Fibroblast of lung (primary cell): ENCODE data around the gene CYB561A3. TPM values are rescaled to one million over a fixed set of nuclear protein-coding genes. Genes with fewer than 3 reads are reported as not detected.

Experiments
- DNase-seq, 2 donors: peaks; one replicate each; pipeline versions ENCODE4 v3.0.0 to v3.0.0-alpha.2; 2010; ENCODE audit warnings: low read depth in 2 of 2
- H2AFZ ChIP-seq: 2 replicates; pipeline ENCODE4 v1.5.1; 2012; ENCODE audit warnings: low read length, control low read depth, inconsistent platforms
- H3K27ac ChIP-seq: 2 replicates; pipeline ENCODE4 v1.5.1; 2011; ENCODE audit warnings: low read length, control low read depth; ENCODE audit not compliant: insufficient read depth
- H3K27me3 ChIP-seq: 2 replicates; pipeline ENCODE4 v1.5.1; 2011; ENCODE audit warnings: mild to moderate bottlenecking, low read length; ENCODE audit not compliant: control insufficient read depth, insufficient read depth
- H3K36me3 ChIP-seq: 2 replicates; pipeline ENCODE4 v1.5.1; 2011; ENCODE audit warnings: low read length; ENCODE audit not compliant: control insufficient read depth, insufficient read depth
- H3K4me1 ChIP-seq: 2 replicates; pipeline ENCODE4 v1.5.1; 2011; ENCODE audit warnings: low read length; ENCODE audit not compliant: control insufficient read depth, insufficient read depth; ENCODE audit errors: extremely low read depth
- H3K4me2 ChIP-seq: 2 replicates; pipeline ENCODE4 v1.5.1; 2011; ENCODE audit warnings: low read length, control low read depth; ENCODE audit not compliant: insufficient read depth; ENCODE audit errors: extremely low read depth
- H3K4me3 ChIP-seq, 4 experiments: fragments of 200-600 bp in 1 of 4; sonication (generic) in 1 of 4; replicated peaks in 1 of 4; 2 replicates each; pipeline ENCODE4 v1.5.1; 2011 to 2016; ENCODE audit warnings: low read length in 4 of 4, low read depth in 3 of 4, mild to moderate bottlenecking in 3 of 4, control low read depth in 2 of 4, inconsistent platforms in 1 of 4, mixed read lengths in 1 of 4; ENCODE audit not compliant: insufficient read depth in 1 of 4; ENCODE audit errors: control extremely low read depth in 1 of 4
- H3K79me2 ChIP-seq: 2 replicates; pipeline ENCODE4 v1.5.1; 2012; ENCODE audit warnings: mild to moderate bottlenecking, low read length, inconsistent platforms; ENCODE audit not compliant: control insufficient read depth, insufficient read depth
- H3K9ac ChIP-seq: 2 replicates; pipeline ENCODE4 v1.5.1; 2011; ENCODE audit warnings: mild to moderate bottlenecking, low read length, control low read depth; ENCODE audit not compliant: insufficient read depth
- H3K9me3 ChIP-seq: 2 replicates; pipeline ENCODE4 v1.5.1; 2012; ENCODE audit warnings: low read depth, low read length; ENCODE audit not compliant: control insufficient read depth, insufficient read depth
- H4K20me1 ChIP-seq: 2 replicates; pipeline ENCODE4 v1.5.1; 2011; ENCODE audit warnings: low read length; ENCODE audit not compliant: control insufficient read depth, insufficient read depth; ENCODE audit errors: extremely low read depth
- EZH2 ChIP-seq: IDR thresholded peaks from 2 replicates; pipeline ENCODE4 v1.5.1; 2012; ENCODE audit warnings: low read length, control low read depth, mild to moderate bottlenecking; ENCODE audit errors: missing control alignments
- polyA plus RNA-seq, 2 donors: library from polyadenylated mRNA; depleted of rRNA in 1 of 2; stranded (reverse) in 1 of 2; unstranded in 1 of 2; fragments of >200 nt; gene quantifications; 2 replicates each; pipeline ENCODE4 v1.2.1, GENCODE V29; 2011 to 2012; ENCODE audit warnings: missing spikeins in 1 of 2
- total RNA-seq: library from RNA; depleted of rRNA; stranded (reverse); fragments of >200 nt; gene quantifications from 2 replicates; pipeline ENCODE4 v1.2.1, GENCODE V29; 2014
- TF ChIP-seq, protein P1 (sequence below), 2 donors: IDR thresholded peaks in 1 of 2; conservative IDR thresholded peaks in 1 of 2; 1 replicate in 1 of 2; 2 replicates in 1 of 2; pipeline ENCODE4 v1.5.1; 2011 to 2012; ENCODE audit warnings: low read length in 2 of 2, control low read depth in 1 of 2, inconsistent platforms in 1 of 2, low read depth in 1 of 2, mild to moderate bottlenecking in 1 of 2

Gene CYB561A3
- total and polyA plus RNA-seq, 2 donors (not counting 1 experiment from before 2014, with no cell fraction given) = 43.9 to 65.1 TPM

DNA sequence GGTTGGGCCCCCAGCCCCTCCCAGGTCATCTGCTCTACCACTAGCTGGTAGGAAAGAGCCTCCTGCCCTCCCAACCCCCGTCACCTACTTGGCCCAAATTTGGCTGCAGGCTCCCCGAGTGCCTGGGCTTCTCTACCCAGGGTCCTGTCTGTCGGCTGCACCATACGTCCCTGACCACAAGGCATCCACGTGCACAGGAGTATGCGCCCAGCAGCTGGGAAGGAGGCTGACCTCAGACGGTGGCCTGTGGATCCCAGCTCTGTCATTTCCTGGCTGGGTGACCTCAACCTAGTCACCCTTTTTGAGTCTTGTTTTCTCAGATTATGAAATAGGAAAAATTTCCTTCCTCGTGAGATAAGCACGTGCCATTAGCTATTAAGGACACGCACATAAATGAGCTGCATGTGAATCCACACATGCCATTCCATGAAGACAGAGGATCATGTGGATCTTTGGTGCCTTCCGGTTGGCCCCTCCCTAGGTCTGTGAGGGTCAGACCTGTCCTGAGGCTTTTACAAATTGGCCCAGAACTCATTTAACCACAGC lies 13.7 kb downstream of the CYB561A3 start:
- Histone ChIP-seq H3K79me2 (no peaks in the 10 kb centered on the region), H3K9ac (no peak overlapping the region), H3K9me3 (no peaks in the 10 kb centered on the region), H3K4me1 (no peaks in the 10 kb centered on the region), H3K27me3 (no peaks in the 10 kb centered on the region), H4K20me1 (no peaks in the 10 kb centered on the region), H3K27ac (peak overlapping the region; percentile 4), H3K36me3 (peaks cover 14% of the 10 kb centered on the region), H3K4me3 (no peak overlapping the region), H3K4me2 (no peak overlapping the region), H2AFZ (no peak overlapping the region)
- peak in 1 of 2 donors; percentile 10 for DNase-seq
- no peak for TF ChIP-seq EZH2
- TF ChIP-seq, protein P1, sequence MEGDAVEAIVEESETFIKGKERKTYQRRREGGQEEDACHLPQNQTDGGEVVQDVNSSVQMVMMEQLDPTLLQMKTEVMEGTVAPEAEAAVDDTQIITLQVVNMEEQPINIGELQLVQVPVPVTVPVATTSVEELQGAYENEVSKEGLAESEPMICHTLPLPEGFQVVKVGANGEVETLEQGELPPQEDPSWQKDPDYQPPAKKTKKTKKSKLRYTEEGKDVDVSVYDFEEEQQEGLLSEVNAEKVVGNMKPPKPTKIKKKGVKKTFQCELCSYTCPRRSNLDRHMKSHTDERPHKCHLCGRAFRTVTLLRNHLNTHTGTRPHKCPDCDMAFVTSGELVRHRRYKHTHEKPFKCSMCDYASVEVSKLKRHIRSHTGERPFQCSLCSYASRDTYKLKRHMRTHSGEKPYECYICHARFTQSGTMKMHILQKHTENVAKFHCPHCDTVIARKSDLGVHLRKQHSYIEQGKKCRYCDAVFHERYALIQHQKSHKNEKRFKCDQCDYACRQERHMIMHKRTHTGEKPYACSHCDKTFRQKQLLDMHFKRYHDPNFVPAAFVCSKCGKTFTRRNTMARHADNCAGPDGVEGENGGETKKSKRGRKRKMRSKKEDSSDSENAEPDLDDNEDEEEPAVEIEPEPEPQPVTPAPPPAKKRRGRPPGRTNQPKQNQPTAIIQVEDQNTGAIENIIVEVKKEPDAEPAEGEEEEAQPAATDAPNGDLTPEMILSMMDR (conservative IDR thresholded peaks at IDR 0.05 in 1 of 2, IDR thresholded peaks at IDR 0.05 in 1 of 2; ENCODE audit: low read depth in 1 of 2, low read length in 2 of 2) = no peak

DNA sequence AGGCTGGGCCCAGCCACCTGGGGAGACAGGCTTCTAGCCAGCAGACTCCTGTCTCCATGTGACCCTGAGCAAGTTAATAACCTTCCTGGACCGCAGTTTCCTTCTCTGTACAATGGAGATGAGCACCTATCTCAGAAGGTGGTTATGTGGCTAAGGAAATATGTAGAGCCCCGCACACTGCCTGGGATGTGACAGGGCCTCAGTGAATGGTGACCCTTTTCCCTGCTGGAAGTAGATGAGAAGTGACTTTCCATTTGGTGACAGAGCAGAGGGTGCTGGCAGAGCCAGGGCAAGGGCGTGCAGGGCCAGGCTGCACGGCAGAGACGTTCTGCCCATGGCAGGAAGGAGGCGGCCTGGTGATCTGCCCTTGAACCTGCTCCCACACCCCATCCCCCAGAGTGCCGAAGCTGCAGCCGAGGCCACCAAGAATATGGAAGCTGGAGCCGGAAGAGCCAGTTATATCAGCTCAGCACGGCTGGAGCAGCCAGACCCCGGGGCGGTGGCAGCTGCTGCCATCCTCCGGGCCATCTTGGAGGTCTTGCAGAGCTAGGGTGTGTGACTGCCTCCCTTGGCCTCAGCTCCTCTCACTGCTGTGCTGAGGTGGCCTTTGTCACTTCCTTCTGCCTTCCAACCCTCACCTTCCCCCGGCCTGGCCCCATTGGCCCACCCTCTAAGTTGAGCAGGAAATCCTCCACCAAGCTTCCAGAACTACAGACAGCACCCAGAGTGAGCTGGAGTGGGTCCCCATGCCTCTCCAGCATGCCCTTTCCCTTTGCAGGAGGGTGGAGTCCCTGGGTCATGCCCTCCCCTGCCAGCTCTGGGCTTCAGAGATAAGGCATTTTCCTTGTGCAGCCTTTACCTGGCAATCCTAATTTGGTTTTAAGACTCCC lies 15.5 kb downstream of the CYB561A3 start:
- no peak overlapping the region for H3K4me3 ChIP-seq
- H2AFZ ChIP-seq = no peak overlapping the region
- H3K4me1 ChIP-seq = no peaks in the 10 kb centered on the region
- DNase-seq = no peak
- H4K20me1 ChIP-seq = no peaks in the 10 kb centered on the region
- no peak overlapping the region for H3K9ac ChIP-seq
- TF ChIP-seq EZH2 = no peak
- TF ChIP-seq, protein P1 (conservative IDR thresholded peaks at IDR 0.05 in 1 of 2, IDR thresholded peaks at IDR 0.05 in 1 of 2; ENCODE audit: low read depth in 1 of 2, low read length in 2 of 2) = no peak
- H3K4me2 ChIP-seq = no peak overlapping the region
- H3K27ac ChIP-seq = no peak overlapping the region
- no peaks in the 10 kb centered on the region for H3K9me3 ChIP-seq
- H3K36me3 ChIP-seq = peaks cover 12% of the 10 kb centered on the region
- no peaks in the 10 kb centered on the region for H3K27me3 ChIP-seq
- no peaks in the 10 kb centered on the region for H3K79me2 ChIP-seq

DNA sequence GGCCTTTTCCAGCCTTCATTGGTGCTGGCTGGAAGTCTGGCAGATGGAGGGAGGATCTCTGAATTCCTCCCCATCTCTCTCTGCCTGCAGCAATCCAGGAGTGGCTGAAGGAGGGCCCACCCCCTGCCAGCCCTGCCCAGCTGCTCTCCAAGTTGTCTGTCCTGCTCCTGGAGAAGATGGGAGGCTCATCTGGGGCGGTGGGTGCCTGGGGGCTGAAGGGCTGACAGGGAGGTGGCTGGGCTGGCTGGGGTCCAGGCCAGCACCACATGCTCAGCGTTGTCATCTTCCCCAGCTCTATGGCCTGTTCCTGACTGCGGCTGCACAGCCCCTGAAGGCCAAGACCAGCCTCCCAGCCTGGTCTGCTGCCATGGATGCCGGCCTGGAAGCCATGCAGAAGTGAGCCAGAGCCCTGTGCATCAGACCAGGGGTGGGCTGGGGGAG lies 16.5 kb downstream of the CYB561A3 start:
- no peak overlapping the region for H3K27ac ChIP-seq
- no peaks in the 10 kb centered on the region for H3K79me2 ChIP-seq

More for the DNA sequence above, 16.5 kb downstream of the CYB561A3 start:
- peaks cover 7% of the 10 kb centered on the region for H3K36me3 ChIP-seq
- H3K4me2 ChIP-seq = no peak overlapping the region
- no peaks in the 10 kb centered on the region for H3K4me1 ChIP-seq
- no peaks in the 10 kb centered on the region for H3K27me3 ChIP-seq
- H3K9me3 ChIP-seq = no peaks in the 10 kb centered on the region
- H3K9ac ChIP-seq = no peak overlapping the region
- H2AFZ ChIP-seq = no peak overlapping the region
- H4K20me1 ChIP-seq = no peaks in the 10 kb centered on the region
- no peak for TF ChIP-seq EZH2
- TF ChIP-seq, protein P1 (conservative IDR thresholded peaks at IDR 0.05 in 1 of 2, IDR thresholded peaks at IDR 0.05 in 1 of 2; ENCODE audit: low read depth in 1 of 2, low read length in 2 of 2) = no peak
- H3K4me3 ChIP-seq = no peak overlapping the region
- no peak for DNase-seq
